GM18907 (cell line): ENCODE data around the gene TLR5.
"Not testable (repeated sequence)": the region's sequence is repeated elsewhere in the genome, so short reads cannot be mapped to it uniquely, and the experiment has no call there.

Source experiments
- ATAC-seq: cut with Tn5 transposase; IDR thresholded peaks from one replicate; pipeline ENCODE4 v1.9.1; 2021; ENCODE audit warnings: mild to moderate bottlenecking, moderate library complexity; ENCODE audit not compliant: unreplicated experiment

TLR5 gene

GRCh38 chr1:223142795-223143536 is at the start of gene TLR5:
TLR5 (minus strand) TSS chr1:223143248; CDS start chr1:223113031, 30,217 bp downstream.
- ATAC-seq = peak; percentile 81

- ATAC-seq = peak; percentile 72
Measured at GRCh38 chr1:223189903-223190724, 47.1 kb upstream of the TLR5 start.

- ATAC-seq = no peak
Measured at GRCh38 chr1:223189525-223189902, 46.5 kb upstream of the TLR5 start.

- ATAC-seq = no peak
Measured at GRCh38 chr1:223188618-223189356, 45.7 kb upstream of the TLR5 start.

GRCh38 chr1:223186800-223187199 is 43.8 kb upstream of the TLR5 start:
- ATAC-seq = no peak

GRCh38 chr1:223183268-223183862 is 40.3 kb upstream of the TLR5 start:
- no peak for ATAC-seq

GRCh38 chr1:223180731-223181321 is 37.8 kb upstream of the TLR5 start:
- ATAC-seq = no peak

- no peak for ATAC-seq
Measured at GRCh38 chr1:223179786-223180185, 36.7 kb upstream of the TLR5 start.

GRCh38 chr1:223179280-223179679 is 36.2 kb upstream of the TLR5 start:
- ATAC-seq = no peak

- ATAC-seq = no peak
Measured at GRCh38 chr1:223177681-223178080, 34.6 kb upstream of the TLR5 start.

GRCh38 chr1:223176437-223176836 is 33.4 kb upstream of the TLR5 start:
- ATAC-seq = no peak

- ATAC-seq = no peak
Measured at GRCh38 chr1:223175633-223176032, 32.6 kb upstream of the TLR5 start.

GRCh38 chr1:223175032-223175431 is 32.0 kb upstream of the TLR5 start:
- ATAC-seq = no peak

GRCh38 chr1:223169458-223169857 is 26.4 kb upstream of the TLR5 start:
- not testable (repeated sequence) for ATAC-seq

- ATAC-seq = no peak
Measured at GRCh38 chr1:223161321-223161720, 18.3 kb upstream of the TLR5 start.

- no peak for ATAC-seq
Measured at GRCh38 chr1:223156343-223156742, 13.3 kb upstream of the TLR5 start.

GRCh38 chr1:223155153-223155552 is 12.1 kb upstream of the TLR5 start:
- no peak for ATAC-seq

- no peak for ATAC-seq
Measured at GRCh38 chr1:223153177-223154119, 10.4 kb upstream of the TLR5 start.

GRCh38 chr1:223152399-223152798 is 9.4 kb upstream of the TLR5 start:
- ATAC-seq = no peak

- ATAC-seq = no peak
Measured at GRCh38 chr1:223150443-223150842, 7.4 kb upstream of the TLR5 start.
